ENCODE data around the gene FLT1.

Gene FLT1

GRCh38 chr13:28376604-28377003 lies 118.3 kb downstream of the FLT1 start:
- DNase-seq: no peak

- no peak for DNase-seq
These were observed 119.5 kb downstream of the FLT1 start for GRCh38 chr13:28375250-28375930.

GRCh38 chr13:28373810-28374209 lies 121.1 kb downstream of the FLT1 start:
- DNase-seq: no peak

- DNase-seq: no peak
These were observed 124.5 kb downstream of the FLT1 start for GRCh38 chr13:28370448-28370847.

GRCh38 chr13:28358708-28359107 lies 136.2 kb downstream of the FLT1 start:
- no peak for DNase-seq

- no peak for DNase-seq
These were observed 137.0 kb downstream of the FLT1 start for GRCh38 chr13:28357911-28358433.

- no peak for DNase-seq
These were observed 137.6 kb downstream of the FLT1 start for GRCh38 chr13:28357247-28357825.

GRCh38 chr13:28356561-28357021 lies 138.3 kb downstream of the FLT1 start:
- DNase-seq: no peak

GRCh38 chr13:28355822-28356371 lies 139.0 kb downstream of the FLT1 start:
- DNase-seq: no peak

- DNase-seq: no peak
These were observed 139.7 kb downstream of the FLT1 start for GRCh38 chr13:28355046-28355821.

- no peak for DNase-seq
These were observed 141.2 kb downstream of the FLT1 start for GRCh38 chr13:28353679-28354078.

GRCh38 chr13:28349907-28350654 lies 144.8 kb downstream of the FLT1 start:
- no peak for DNase-seq

- no peak for DNase-seq
These were observed 145.6 kb downstream of the FLT1 start for GRCh38 chr13:28349371-28349770.

- DNase-seq: no peak
These were observed 147.2 kb downstream of the FLT1 start for GRCh38 chr13:28347456-28348371.

GRCh38 chr13:28346154-28346553 lies 148.8 kb downstream of the FLT1 start:
- DNase-seq: no peak

- no peak for DNase-seq
These were observed 150.8 kb downstream of the FLT1 start for GRCh38 chr13:28344163-28344562.

- no peak for DNase-seq
These were observed 152.7 kb downstream of the FLT1 start for GRCh38 chr13:28342251-28342650.

GRCh38 chr13:28340272-28340793 lies 154.6 kb downstream of the FLT1 start:
- DNase-seq: no peak

GRCh38 chr13:28339419-28339818 lies 155.5 kb downstream of the FLT1 start:
- no peak for DNase-seq

GRCh38 chr13:28338742-28339141 lies 156.2 kb downstream of the FLT1 start:
- no peak for DNase-seq

GRCh38 chr13:28338006-28338574 lies 156.8 kb downstream of the FLT1 start:
- no peak for DNase-seq
